ENCODE measurements around the gene TSPAN16. TPM values are rescaled to one million over a fixed set of nuclear protein-coding genes. Genes with fewer than 3 reads are reported as not detected.
A peak's percentile ranks its signal among the peaks of the same experiment; 100 is the strongest.

Gene TSPAN16
- total and polyA plus RNA-seq, 2 experiments from 2014 or later: not detected

GRCh38 chr19:11347546-11348039 lies 51.6 kb downstream of the TSPAN16 start:
- no peak overlapping the region for H3K4me2 ChIP-seq
- ATAC-seq (no peak), DNase-seq (ENCODE audit: low spot score) (no peak)
- H3K27me3 Mint-ChIP-seq (ENCODE audit: insufficient read depth, low read depth, poor library complexity): peaks cover 33% of the 10 kb centered on the region
- H3K27ac ChIP-seq (ENCODE audit: low read depth): no peak overlapping the region
- H2AFZ ChIP-seq: no peak overlapping the region
- no peak for TF ChIP-seq ZNF462 (CRISPR knock-in tag; IDR thresholded peaks at IDR 0.05)
- TF ChIP-seq ZNF114 (CRISPR knock-in tag; IDR thresholded peaks at IDR 0.05): no peak
- no peak for TF ChIP-seq EZH2 (IDR thresholded peaks at IDR 0.05; ENCODE audit: low read depth, unreplicated experiment)
- no peak for TF ChIP-seq JUNB (IDR thresholded peaks at IDR 0.05; ENCODE audit: unreplicated experiment)
- no peak for TF ChIP-seq EZH2phosphoT487 (IDR thresholded peaks at IDR 0.05; ENCODE audit: unreplicated experiment)
- no peak for TF ChIP-seq NANOG (IDR thresholded peaks at IDR 0.05; ENCODE audit: borderline replicate concordance)
- no peak for TF ChIP-seq STAT1 (IDR thresholded peaks at IDR 0.05; ENCODE audit: unreplicated experiment)
- no peak for TF ChIP-seq CREB1 (CRISPR knock-in tag; IDR thresholded peaks at IDR 0.05; ENCODE audit: low read depth)
- TF ChIP-seq, protein P1, sequence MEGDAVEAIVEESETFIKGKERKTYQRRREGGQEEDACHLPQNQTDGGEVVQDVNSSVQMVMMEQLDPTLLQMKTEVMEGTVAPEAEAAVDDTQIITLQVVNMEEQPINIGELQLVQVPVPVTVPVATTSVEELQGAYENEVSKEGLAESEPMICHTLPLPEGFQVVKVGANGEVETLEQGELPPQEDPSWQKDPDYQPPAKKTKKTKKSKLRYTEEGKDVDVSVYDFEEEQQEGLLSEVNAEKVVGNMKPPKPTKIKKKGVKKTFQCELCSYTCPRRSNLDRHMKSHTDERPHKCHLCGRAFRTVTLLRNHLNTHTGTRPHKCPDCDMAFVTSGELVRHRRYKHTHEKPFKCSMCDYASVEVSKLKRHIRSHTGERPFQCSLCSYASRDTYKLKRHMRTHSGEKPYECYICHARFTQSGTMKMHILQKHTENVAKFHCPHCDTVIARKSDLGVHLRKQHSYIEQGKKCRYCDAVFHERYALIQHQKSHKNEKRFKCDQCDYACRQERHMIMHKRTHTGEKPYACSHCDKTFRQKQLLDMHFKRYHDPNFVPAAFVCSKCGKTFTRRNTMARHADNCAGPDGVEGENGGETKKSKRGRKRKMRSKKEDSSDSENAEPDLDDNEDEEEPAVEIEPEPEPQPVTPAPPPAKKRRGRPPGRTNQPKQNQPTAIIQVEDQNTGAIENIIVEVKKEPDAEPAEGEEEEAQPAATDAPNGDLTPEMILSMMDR (conservative IDR thresholded peaks at IDR 0.05; ENCODE audit: low read depth in 2 of 2): no peak
- TF ChIP-seq REST (IDR thresholded peaks at IDR 0.05; ENCODE audit: unreplicated experiment): no peak
- no peak for TF ChIP-seq POLR2AphosphoS5 (IDR thresholded peaks at IDR 0.05; ENCODE audit: low read depth)
- no peak for TF ChIP-seq ETS1 (IDR thresholded peaks at IDR 0.05)
- no peak for TF ChIP-seq ZNF331 (CRISPR knock-in tag; IDR thresholded peaks at IDR 0.05; ENCODE audit: low read depth)
- no peaks in the 10 kb centered on the region for H3K79me2 ChIP-seq (replicated peaks; ENCODE audit: insufficient read depth)
- H3K4me1 ChIP-seq (ENCODE audit: insufficient read depth): peaks cover 5% of the 10 kb centered on the region; the same call in 1 of the 2 replicates
- peaks cover 21% of the 10 kb centered on the region for H3K4me1 Mint-ChIP-seq
- peak overlapping the region; percentile 95 for H3K4me3 Mint-ChIP-seq
- H3K4me3 ChIP-seq: no peak overlapping the region
- no peak overlapping the region for H3K27ac Mint-ChIP-seq
- peaks cover 8% of the 10 kb centered on the region; the same call in 1 of the 3 replicates for H3K9me3 Mint-ChIP-seq
- H3K9me2 ChIP-seq (ENCODE audit: insufficient read depth): no peaks in the 10 kb centered on the region
- no peaks in the 10 kb centered on the region for H3K36me3 ChIP-seq (ENCODE audit: insufficient read depth)
- H3F3A ChIP-seq (replicated peaks; ENCODE audit: low read depth): no peaks in the 10 kb centered on the region
- peaks cover 1% of the 10 kb centered on the region; the same call in 2 of the 3 replicates for H3K36me3 Mint-ChIP-seq (ENCODE audit: low read depth)
- H3K27me3 ChIP-seq (ENCODE audit: insufficient read depth): no peaks in the 10 kb centered on the region
- no peaks in the 10 kb centered on the region for H4K20me1 ChIP-seq (replicated peaks; ENCODE audit: insufficient read depth)
